DMS53 (cell line): ENCODE data around the gene TAF4B.
A peak's percentile ranks its signal among the peaks of the same experiment; 100 is the strongest.

ENCODE experiments used
- DNase-seq: peaks from one replicate; lab custom pipeline; 2025; lab: John Stamatoyannopoulos, UW

TAF4B gene

GRCh38 chr18:26386002-26386401, 159.8 kb downstream of the TAF4B start:
- peak; percentile 15 for DNase-seq

GRCh38 chr18:26386441-26386840, 160.2 kb downstream of the TAF4B start:
- DNase-seq, result no peak

- DNase-seq, result no peak
These were observed 167.9 kb downstream of the TAF4B start for GRCh38 chr18:26394047-26394654.

GRCh38 chr18:26397019-26397418, 170.8 kb downstream of the TAF4B start:
- no peak for DNase-seq

GRCh38 chr18:26403491-26403890, 177.2 kb downstream of the TAF4B start:
- DNase-seq, result no peak

GRCh38 chr18:26405190-26405801, 179.1 kb downstream of the TAF4B start:
- peak; percentile 74 for DNase-seq

GRCh38 chr18:26406324-26406723, 180.1 kb downstream of the TAF4B start:
- no peak for DNase-seq

GRCh38 chr18:26406854-26407517, 180.7 kb downstream of the TAF4B start:
- DNase-seq, result no peak

- DNase-seq, result no peak
These were observed 181.7 kb downstream of the TAF4B start for GRCh38 chr18:26407736-26408601.

GRCh38 chr18:26409091-26409490, 182.8 kb downstream of the TAF4B start:
- no peak for DNase-seq

GRCh38 chr18:26414901-26415440, 188.7 kb downstream of the TAF4B start:
- DNase-seq, result no peak

- DNase-seq, result no peak
These were observed 189.4 kb downstream of the TAF4B start for GRCh38 chr18:26415631-26416030.

GRCh38 chr18:26416652-26417150, 190.5 kb downstream of the TAF4B start:
- DNase-seq, result no peak

- no peak for DNase-seq
These were observed 190.9 kb downstream of the TAF4B start for GRCh38 chr18:26417190-26417589.

GRCh38 chr18:26418225-26418624, 192.0 kb downstream of the TAF4B start:
- DNase-seq, result no peak

GRCh38 chr18:26419746-26420145, 193.5 kb downstream of the TAF4B start:
- DNase-seq, result no peak

- DNase-seq, result no peak
These were observed 195.3 kb downstream of the TAF4B start for GRCh38 chr18:26421503-26421902.

- DNase-seq, result no peak
These were observed 195.7 kb downstream of the TAF4B start for GRCh38 chr18:26421931-26422330.

GRCh38 chr18:26422472-26423162, 196.4 kb downstream of the TAF4B start:
- DNase-seq, result no peak

- no peak for DNase-seq
These were observed 198.3 kb downstream of the TAF4B start for GRCh38 chr18:26424428-26425147.

GRCh38 chr18:26425148-26425531, 198.9 kb downstream of the TAF4B start:
- peak; percentile 14 for DNase-seq
